CD4-positive, alpha-beta T cell treated with Interleukin-15 for 4 hours (primary cell): Measurements from ENCODE around the gene TEX10.

Experiments used
- DNase-seq: peaks from one replicate; pipeline ENCODE4 v3.0.0-alpha.2; 2020; ENCODE audit warnings: low spot score

TEX10 gene

DNA sequence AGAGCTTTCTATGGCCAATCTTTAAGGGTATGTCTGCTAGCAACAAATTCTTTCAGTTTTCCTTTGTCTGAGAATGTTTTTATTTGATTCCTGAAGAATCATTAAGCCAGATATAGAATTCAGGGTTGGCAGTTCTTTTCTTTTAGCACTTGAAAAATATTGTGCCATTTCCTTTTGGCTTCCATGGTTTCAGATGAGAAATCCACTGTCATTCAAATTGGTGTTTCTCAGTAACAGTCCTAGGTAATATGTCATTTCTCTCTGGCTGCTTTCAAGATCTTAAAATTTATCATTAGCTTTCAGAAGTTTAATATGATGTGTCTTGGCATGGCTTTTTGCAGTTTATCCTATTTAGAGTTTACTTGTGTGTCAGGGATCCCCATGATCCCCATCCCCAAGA is 67.7 kb downstream of the TEX10 start:
- no peak for DNase-seq

- DNase-seq: no peak
Observed at GRCh38 chr9:100284247-100284646, 68.5 kb downstream of the TEX10 start.

DNA sequence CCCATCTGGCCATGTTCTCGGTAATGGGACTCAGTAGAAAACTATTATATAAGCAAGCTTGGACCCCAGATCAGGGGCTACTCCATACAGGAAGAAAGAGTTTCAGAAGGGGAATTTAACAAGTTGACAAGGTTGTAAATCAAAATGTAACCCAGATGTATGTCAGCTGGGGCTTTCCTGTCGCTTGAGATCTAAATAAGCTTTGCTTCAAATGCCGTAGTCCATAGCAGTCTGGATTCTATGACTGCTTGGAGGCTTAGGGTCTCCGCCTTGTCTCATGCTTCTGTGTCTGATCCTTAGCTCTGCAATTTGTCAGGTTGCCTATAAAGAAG is 70.4 kb downstream of the TEX10 start:
- DNase-seq: no peak

GRCh38 chr9:100281676-100282387 is 70.9 kb downstream of the TEX10 start:
- DNase-seq: no peak

DNA sequence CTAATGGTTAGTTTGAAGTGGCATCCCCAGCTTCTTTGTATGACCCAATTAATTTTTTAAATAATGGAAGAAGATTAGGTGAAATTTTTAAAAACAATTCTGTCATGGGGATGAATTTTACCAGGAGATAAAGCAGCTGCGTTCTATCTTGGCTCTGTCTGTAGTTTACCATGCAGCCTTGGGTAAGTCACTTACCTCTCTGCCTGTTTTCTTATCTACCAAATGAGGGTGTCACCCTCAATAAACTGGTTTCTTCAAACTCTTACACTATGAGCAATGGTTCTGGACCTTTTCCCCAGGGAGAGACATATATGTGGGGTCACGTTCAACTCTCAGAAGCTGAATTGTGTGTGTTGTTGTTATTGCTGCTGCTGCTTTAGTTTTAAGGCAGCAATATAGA is 71.7 kb downstream of the TEX10 start:
- DNase-seq: no peak

DNA sequence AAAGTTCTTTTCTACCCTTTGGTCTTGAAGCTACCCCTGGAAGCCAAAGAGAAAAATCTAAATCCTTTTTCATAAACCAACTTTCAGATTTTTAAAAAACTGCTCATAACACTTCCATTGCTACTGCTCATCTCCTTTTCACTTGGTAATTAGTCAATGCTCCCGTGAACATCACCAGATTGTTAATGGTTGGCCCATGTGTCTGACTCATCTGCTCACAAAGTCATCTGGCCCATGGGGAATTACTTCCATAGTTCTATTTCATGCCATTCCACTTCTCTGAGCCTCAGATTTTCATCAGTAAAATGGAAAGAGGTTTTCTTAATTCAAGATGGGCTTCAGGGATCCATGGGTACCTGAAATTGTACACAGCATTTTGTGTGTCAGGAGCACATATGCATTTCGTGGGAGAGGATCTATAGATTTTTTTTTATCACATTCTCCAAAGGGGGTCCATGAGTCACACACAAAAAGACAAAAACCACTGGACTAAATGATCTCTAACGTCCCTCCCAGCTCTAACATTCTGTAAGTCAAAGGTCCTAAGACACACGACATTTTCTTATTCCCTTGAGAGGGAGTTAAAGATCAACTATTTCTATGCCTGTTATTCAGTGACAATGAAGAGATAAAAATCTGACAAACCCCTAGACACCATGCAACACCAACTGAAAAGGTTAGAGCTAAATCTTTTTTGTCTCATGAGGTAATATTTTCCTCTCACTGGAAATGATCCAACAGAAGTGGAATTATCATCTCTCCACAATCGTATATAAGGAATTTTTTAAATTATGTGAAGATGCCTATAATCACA is 75.4 kb downstream of the TEX10 start:
- no peak for DNase-seq

DNA sequence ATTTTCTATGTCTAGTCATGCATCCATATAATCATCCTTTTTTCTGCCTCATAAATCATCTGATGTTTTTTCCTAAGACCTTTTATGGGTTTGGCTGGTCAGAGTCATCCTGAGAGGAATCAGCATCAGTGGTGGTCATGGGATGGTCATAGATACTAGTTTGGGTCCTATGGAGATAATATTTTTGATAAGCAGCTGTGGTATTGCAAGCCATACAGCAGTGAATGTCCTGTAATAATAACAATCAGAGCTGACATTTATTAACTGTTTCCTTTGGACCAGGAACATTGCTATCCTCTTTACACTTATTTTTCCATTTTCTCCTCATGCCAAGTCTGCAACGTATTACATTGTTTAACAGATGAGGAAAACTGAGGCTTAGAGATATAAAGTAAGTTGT is 83.1 kb downstream of the TEX10 start:
- DNase-seq: no peak

DNA sequence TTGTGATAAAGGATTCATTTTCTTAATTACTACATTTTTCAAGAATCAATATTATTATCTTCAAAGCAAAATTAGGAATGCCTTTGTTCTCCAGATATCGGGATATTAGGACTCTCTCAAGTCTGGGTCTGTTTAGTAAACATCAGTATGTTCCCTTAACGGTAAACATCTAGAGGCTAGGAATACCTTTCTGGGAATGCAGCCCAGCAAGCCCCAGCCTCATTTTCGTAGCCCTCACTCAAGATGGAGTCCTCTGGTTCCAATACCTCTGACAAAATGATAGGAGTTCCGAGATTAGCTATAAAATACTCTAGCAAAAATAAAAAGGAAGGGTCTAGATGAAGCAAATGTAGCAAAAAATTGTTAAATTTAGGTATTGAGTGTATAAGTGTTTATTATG is 84.5 kb downstream of the TEX10 start:
- no peak for DNase-seq

DNA sequence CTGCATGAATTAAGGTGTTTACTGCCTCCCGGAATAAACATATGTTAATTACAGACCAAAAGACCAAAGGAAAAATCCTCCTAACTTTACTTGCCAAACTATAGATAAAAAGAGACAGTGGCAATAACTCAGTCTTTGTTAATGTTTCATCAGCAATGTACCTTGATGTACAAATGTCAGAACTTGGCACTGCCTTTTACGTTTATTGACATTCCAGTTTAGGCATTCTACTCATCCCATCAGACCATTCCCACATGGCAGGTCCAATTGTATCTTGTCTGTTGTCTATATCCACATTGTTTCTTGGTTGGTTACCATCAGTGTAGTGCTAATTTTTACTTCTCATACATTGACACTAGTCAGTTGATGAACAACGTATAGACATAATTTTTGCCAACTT is 85.5 kb downstream of the TEX10 start:
- no peak for DNase-seq
